Endothelial cell of umbilical vein (primary cell): ENCODE results near the gene TM9SF4. TPM values are rescaled to one million over a fixed set of nuclear protein-coding genes. Genes with fewer than 3 reads are reported as not detected.

ENCODE experiments used
- BruUV-seq: library from RNA; stranded (reverse); fragments of 400-500 nt; replicated peaks from 2 replicates; lab custom pipeline; 2021; lab: Mats Ljungman, UMichigan
- CTCF ChIA-PET: fragments of 300-600, 350-600 bp; sonication (Branson Sonifier 250); formaldehyde crosslinking; loops from one replicate; lab custom pipeline; 2021; ENCODE audit warnings: antibody characterized with exemption, inconsistent platforms; lab: Charles Lee
- POLR2A ChIA-PET: fragments of 300-600, 350-600 bp; sonication (Branson Sonifier 250); formaldehyde crosslinking; loops from one replicate; lab custom pipeline; 2021; ENCODE audit warnings: antibody characterized with exemption, inconsistent platforms; lab: Charles Lee
- DNase-seq: peaks from one replicate; pipeline ENCODE4 v3.0.0-alpha.2; 2011; ENCODE audit warnings: low read depth, low spot score
- FAIRE-seq: peaks from 2 replicates; lab custom pipeline; 2011; peaks lifted over from hg19 to GRCh38; lab: Jason Lieb, UNC
- H2AFZ ChIP-seq: 2 replicates; pipeline ENCODE4 v1.6.0; 2012; ENCODE audit warnings: low read depth, low read length, control low read depth, inconsistent platforms
- H3K27ac ChIP-seq: 2 replicates; pipeline ENCODE4 v1.5.1; 2011; ENCODE audit warnings: low read depth, mild to moderate bottlenecking, control low read depth, low read length, moderate library complexity; ENCODE audit not compliant: insufficient read depth
- H3K27me3 ChIP-seq, 2 experiments: 2 replicates each; pipeline versions ENCODE4 v1.6.0 to v1.6.1; 2011; ENCODE audit warnings: low read length in 2 of 2, mixed read lengths in 1 of 2; ENCODE audit not compliant: control insufficient read depth in 2 of 2, insufficient read depth in 2 of 2
- H3K36me3 ChIP-seq, 2 experiments: 2 replicates in 1 of 2; 3 replicates in 1 of 2; pipeline ENCODE4 v1.5.1; 2011; ENCODE audit warnings: low read length in 2 of 2, mild to moderate bottlenecking in 1 of 2, moderate library complexity in 1 of 2; ENCODE audit not compliant: control insufficient read depth in 2 of 2, insufficient read depth in 2 of 2; ENCODE audit errors: extremely low read depth in 1 of 2
- H3K4me1 ChIP-seq: 3 replicates; pipeline ENCODE4 v1.5.1; 2011; ENCODE audit warnings: mild to moderate bottlenecking, low read length; ENCODE audit not compliant: control insufficient read depth, insufficient read depth; ENCODE audit errors: extremely low read depth
- H3K4me2 ChIP-seq: 2 replicates; pipeline ENCODE4 v1.6.1; 2011; ENCODE audit warnings: low read length, control low read depth, mixed read lengths; ENCODE audit not compliant: insufficient read depth
- H3K4me3 ChIP-seq, 3 experiments: fragments of 200-600 bp in 1 of 3; sonication (generic), shearing (Covaris generic) in 1 of 3; replicated peaks in 1 of 3; 2 replicates each; pipeline ENCODE4 v1.5.1; 2011 to 2016; ENCODE audit warnings: control low read depth in 3 of 3, low read length in 3 of 3, mild to moderate bottlenecking in 2 of 3, inconsistent platforms in 1 of 3, low read depth in 1 of 3, moderate library complexity in 1 of 3; ENCODE audit not compliant: insufficient read depth in 1 of 3
- H3K79me2 ChIP-seq: 2 replicates; pipeline ENCODE4 v1.6.0; 2012; ENCODE audit warnings: low read length, inconsistent platforms; ENCODE audit not compliant: control insufficient read depth, insufficient read depth
- H3K9ac ChIP-seq: replicated peaks from 2 replicates; pipeline ENCODE3; 2011; ENCODE audit warnings: low read length, control low read depth; ENCODE audit not compliant: insufficient read depth; ENCODE audit errors: extremely low read depth
- H3K9me1 ChIP-seq: replicated peaks from 3 replicates; pipeline ENCODE4 v1.6.0; 2011; ENCODE audit warnings: mild to moderate bottlenecking, low read length; ENCODE audit not compliant: control insufficient read depth, insufficient read depth; ENCODE audit errors: extremely low read depth
- H3K9me3 ChIP-seq: replicated peaks from 2 replicates; pipeline ENCODE4 v1.5.1; 2012; ENCODE audit warnings: low read length, inconsistent platforms; ENCODE audit not compliant: control insufficient read depth, insufficient read depth
- H4K20me1 ChIP-seq: replicated peaks from 2 replicates; pipeline ENCODE3; 2011; ENCODE audit warnings: mild to moderate bottlenecking, low read length; ENCODE audit not compliant: control insufficient read depth, insufficient read depth; ENCODE audit errors: extremely low read depth
- CTCF ChIP-seq, 2 donors: IDR thresholded peaks; 1 replicate in 1 of 2; 2 replicates in 1 of 2; pipeline ENCODE4 v1.5.1; 2011; ENCODE audit warnings: low read length in 2 of 2, mild to moderate bottlenecking in 2 of 2, moderate library complexity in 2 of 2, control low read depth in 1 of 2, inconsistent platforms in 1 of 2, low read depth in 1 of 2; ENCODE audit not compliant: insufficient read depth in 1 of 2; ENCODE audit errors: extremely low read depth in 1 of 2
- EZH2 ChIP-seq: IDR thresholded peaks from 2 replicates; pipeline ENCODE4 v1.6.1; 2012; ENCODE audit warnings: borderline replicate concordance, low read depth, mild to moderate bottlenecking, moderate library complexity, low read length, inconsistent platforms; ENCODE audit not compliant: severe bottlenecking
- FOS ChIP-seq: IDR thresholded peaks from 2 replicates; pipeline ENCODE4 v1.6.1; 2011; ENCODE audit warnings: mild to moderate bottlenecking, low read length, moderate library complexity, borderline replicate concordance; ENCODE audit not compliant: insufficient read depth
- GATA2 ChIP-seq: IDR thresholded peaks from 2 replicates; pipeline ENCODE4 v1.7.0; 2011; ENCODE audit warnings: low read depth, mild to moderate bottlenecking, moderate library complexity, mixed read lengths, low read length; ENCODE audit not compliant: insufficient read length, insufficient read depth
- JUN ChIP-seq: IDR thresholded peaks from 2 replicates; pipeline ENCODE4 v1.6.1; 2011; ENCODE audit warnings: borderline replicate concordance, low read depth; ENCODE audit not compliant: insufficient read length, insufficient read depth
- MAX ChIP-seq: IDR thresholded peaks from 2 replicates; pipeline ENCODE4 v1.6.1; 2011; ENCODE audit not compliant: insufficient read depth, insufficient read length
- MYC ChIP-seq: IDR thresholded peaks from one replicate; pipeline ENCODE4 v1.6.1; 2011; ENCODE audit warnings: mild to moderate bottlenecking, low read depth, low read length
- POLR2A ChIP-seq: IDR thresholded peaks from 2 replicates; pipeline ENCODE4 v1.6.1; 2012; ENCODE audit warnings: low read depth, mild to moderate bottlenecking, control low read depth, low read length
- POLR2AphosphoS5 ChIP-seq: IDR thresholded peaks from 2 replicates; pipeline ENCODE4 v1.6.1; 2012; ENCODE audit warnings: low read depth, mild to moderate bottlenecking, control low read depth, low read length, moderate library complexity; ENCODE audit not compliant: insufficient read depth
- dilution Hi-C: fragments of 300-500 bp; cut with MboI; formaldehyde crosslinking; loops from one replicate; pipeline ENCODE4 v1.15.0; 2019; ENCODE audit warnings: low sequenced_read_pairs; ENCODE audit not compliant: extremely low pct_ligation_motif_present
- intact Hi-C: fragments of 100-400 bp; cut with micrococcal nuclease; formaldehyde crosslinking; loops from one replicate; pipeline ENCODE4 v1.10.0; 2022
- polyA plus RNA-seq, 4 experiments: library from polyadenylated mRNA; depleted of rRNA in 3 of 4; stranded (reverse) in 3 of 4; unstranded in 1 of 4; fragments of >200 nt; gene quantifications; 2 replicates each; pipeline versions ENCODE4 v1.2.1 to v1.2.3, GENCODE V29; 2011 to 2012; ENCODE audit warnings: missing spikeins in 1 of 4
- total RNA-seq: library from RNA; stranded (reverse); gene quantifications from 2 replicates; pipeline ENCODE4 v1.2.3, GENCODE V29; 2021

TM9SF4 gene
- total and polyA plus RNA-seq, 2 donors (not counting 3 experiments of a cell fraction or from before 2014, with no cell fraction given) = 46.4 to 61.9 TPM

- ChIA-PET POLR2A (no interaction called here), CTCF (interaction anchor here (0.7 to 1.1 kb wide), 2 partner anchors 12 to 40 kb away, joined by 3 read pairs; no protein-coding TSS in a partner anchor)
- H4K20me1 ChIP-seq = no peaks in the 10 kb centered on the region
- H3K27me3 ChIP-seq = peaks cover 3 to 8% of the 10 kb centered on the region in 2 experiments
- no peaks in the 10 kb centered on the region for H3K79me2 ChIP-seq
- H3K4me3 ChIP-seq = no peak overlapping the region
- no peak overlapping the region for H3K27ac ChIP-seq
- H3K4me2 ChIP-seq = no peak overlapping the region
- H3K9me3 ChIP-seq = no peaks in the 10 kb centered on the region
- dilution Hi-C loops (no loop called here), intact Hi-C loops (no loop called here)
- no peaks in the 10 kb centered on the region for H3K36me3 ChIP-seq
- no peaks in the 10 kb centered on the region for H3K9me1 ChIP-seq
- BruUV-seq = no TSS peak
- TF ChIP-seq EZH2 (no peak), JUN (no peak), POLR2AphosphoS5 (no peak), CTCF (IDR thresholded peaks at IDR 0.05; ENCODE audit: extremely low read depth in 1 of 2, insufficient read depth in 1 of 2, low read depth in 1 of 2, low read length in 2 of 2) (no peak), FOS (no peak), MAX (no peak), POLR2A (no peak), GATA2 (no peak), MYC (no peak)
- H3K9ac ChIP-seq = no peak overlapping the region
- DNase-seq (no peak), FAIRE-seq (no peak)
- H2AFZ ChIP-seq = no peak overlapping the region
- H3K4me1 ChIP-seq = peaks cover 3% of the 10 kb centered on the region
Measured at GRCh38 chr20:32072168-32072750, 37.3 kb upstream of the TM9SF4 start.
